ENCODE results near the gene EXOC3L2.

EXOC3L2 gene

DNA sequence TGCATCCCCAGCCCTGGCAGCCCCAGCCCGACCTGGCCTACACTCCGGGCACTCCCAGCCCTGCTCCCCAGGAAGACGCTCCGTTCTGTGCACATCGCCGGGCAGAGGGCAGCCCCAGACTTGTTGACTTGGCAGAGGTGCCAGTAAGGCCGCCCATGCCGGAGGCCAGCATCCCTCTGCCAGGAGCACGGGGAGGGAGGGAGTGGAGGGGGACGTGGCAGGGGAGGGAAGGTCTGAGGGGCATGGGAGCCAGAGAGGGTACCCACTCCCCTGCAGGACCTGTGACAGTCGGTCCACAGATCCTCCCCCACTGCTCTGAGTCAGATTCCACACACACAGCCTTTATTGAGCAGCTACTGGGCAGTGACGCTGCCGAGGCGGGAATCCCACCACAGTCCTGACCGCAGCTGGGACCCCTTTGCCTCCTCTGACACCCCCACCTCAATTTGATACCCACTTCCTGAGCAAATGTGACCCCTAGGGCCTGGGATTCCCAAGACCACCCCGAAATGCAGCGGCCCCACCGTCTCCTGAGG lies 82.5 kb downstream of the EXOC3L2 start:
- H3K27me3 ChIP-seq, result no peaks in the 10 kb centered on the region
- H3K36me3 ChIP-seq, result no peaks in the 10 kb centered on the region
- no peaks in the 10 kb centered on the region for H3K9me3 ChIP-seq
- no peak for DNase-seq
- TF ChIP-seq, protein P1, sequence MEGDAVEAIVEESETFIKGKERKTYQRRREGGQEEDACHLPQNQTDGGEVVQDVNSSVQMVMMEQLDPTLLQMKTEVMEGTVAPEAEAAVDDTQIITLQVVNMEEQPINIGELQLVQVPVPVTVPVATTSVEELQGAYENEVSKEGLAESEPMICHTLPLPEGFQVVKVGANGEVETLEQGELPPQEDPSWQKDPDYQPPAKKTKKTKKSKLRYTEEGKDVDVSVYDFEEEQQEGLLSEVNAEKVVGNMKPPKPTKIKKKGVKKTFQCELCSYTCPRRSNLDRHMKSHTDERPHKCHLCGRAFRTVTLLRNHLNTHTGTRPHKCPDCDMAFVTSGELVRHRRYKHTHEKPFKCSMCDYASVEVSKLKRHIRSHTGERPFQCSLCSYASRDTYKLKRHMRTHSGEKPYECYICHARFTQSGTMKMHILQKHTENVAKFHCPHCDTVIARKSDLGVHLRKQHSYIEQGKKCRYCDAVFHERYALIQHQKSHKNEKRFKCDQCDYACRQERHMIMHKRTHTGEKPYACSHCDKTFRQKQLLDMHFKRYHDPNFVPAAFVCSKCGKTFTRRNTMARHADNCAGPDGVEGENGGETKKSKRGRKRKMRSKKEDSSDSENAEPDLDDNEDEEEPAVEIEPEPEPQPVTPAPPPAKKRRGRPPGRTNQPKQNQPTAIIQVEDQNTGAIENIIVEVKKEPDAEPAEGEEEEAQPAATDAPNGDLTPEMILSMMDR (IDR thresholded peaks at IDR 0.05; ENCODE audit: low read depth, low read length), result no peak
- no peaks in the 10 kb centered on the region for H3K4me1 ChIP-seq
- no peak overlapping the region for H3K4me3 ChIP-seq (ENCODE audit: low read depth, low read length)
